HPDE6-E6E7 (cell line): ENCODE measurements around the gene RAB38.

Source experiments
- DNase-seq: peaks from one replicate; pipeline ENCODE4 v3.0.0; 2011; ENCODE audit warnings: missing footprints; ENCODE audit errors: extremely low spot score

Gene RAB38

DNA sequence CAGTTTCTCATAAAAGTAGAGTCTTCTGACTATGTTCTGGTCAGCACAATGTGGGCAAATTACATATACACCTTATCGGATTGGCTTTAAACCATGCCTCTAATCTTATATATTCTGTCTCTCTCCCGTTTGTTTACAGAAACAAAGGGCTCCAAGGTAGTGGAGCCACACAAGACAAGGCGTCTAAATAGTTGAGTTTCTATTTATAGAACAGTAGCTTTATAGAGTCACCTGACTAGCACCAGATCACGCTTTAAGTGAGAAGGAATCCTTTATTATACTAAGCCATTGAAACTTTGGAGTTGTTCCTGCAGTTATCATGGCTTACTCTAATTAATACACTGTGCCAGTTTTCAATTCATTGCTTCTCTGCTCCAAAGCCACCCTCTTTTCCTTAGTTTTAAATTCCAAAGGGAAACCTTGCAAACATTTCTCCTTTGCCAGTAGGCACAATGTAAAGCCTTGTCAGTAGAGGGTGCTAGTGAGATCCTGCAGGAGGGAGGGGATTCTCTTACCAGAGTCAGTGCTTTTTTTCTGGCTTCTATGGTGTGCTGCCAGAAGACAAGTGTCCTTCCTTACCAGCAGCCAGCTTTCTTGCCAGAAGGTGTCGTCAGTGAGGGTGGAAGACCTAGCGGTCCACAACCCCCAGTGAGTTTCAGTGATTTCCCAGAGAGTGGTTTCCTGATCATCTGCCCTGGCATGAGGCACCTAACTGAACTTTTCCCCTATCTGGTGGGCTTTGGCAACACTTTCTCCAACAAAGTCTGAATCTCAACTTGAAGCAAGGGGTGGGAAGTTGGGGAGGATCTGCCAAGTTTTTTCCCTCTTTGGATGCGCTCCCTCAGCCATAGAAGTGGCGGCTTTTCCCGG lies 71.7 kb downstream of the RAB38 start:
- no peak for DNase-seq

DNA sequence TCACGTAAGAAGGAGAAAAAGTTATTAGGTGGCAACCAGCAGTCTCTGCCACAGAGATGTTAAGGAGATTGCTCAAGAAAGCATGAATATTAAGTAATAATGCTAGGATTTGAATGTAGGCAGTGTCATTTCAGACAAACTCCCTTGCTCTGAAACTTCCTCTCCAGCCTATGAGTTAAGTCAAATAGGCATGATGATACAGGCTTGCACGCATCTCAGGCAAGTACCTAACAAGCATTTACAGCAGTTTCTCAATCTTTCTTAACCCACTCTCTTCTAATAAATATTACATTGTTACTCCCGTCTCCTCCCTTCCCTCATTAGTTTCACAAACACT lies 72.7 kb downstream of the RAB38 start:
- no peak for DNase-seq

DNA sequence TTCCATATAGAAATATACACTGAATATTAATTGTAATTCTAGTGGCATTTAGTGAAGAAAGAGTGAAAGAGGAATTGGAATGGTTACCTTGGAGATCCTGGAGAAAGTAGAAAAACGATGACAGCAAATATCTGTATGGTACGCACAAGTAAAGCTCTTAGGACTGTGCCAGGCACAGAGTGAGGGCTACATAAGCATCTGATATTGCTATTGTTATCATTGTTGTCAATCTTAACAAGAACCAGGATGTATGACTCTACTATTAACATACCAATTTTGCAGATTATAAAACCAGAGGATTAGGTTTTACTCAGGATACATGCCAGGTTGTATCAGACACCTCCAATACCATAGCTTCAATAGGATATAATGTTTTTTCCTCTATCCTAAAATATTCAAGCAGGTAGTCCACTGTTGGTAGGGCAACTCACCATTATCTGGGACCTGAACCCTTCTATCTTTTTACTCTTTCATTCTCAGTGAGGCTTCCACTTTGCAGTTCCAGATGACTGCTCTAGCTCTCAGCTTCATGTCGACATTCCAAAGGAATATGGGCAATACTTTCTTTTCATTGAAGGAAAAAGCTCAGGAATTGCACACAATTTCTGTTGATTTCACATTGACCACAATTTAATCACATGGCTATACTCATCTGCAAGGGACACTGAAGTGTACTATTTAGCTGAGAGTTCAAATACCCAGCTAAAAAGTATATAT lies 73.2 kb downstream of the RAB38 start:
- DNase-seq = no peak

DNA sequence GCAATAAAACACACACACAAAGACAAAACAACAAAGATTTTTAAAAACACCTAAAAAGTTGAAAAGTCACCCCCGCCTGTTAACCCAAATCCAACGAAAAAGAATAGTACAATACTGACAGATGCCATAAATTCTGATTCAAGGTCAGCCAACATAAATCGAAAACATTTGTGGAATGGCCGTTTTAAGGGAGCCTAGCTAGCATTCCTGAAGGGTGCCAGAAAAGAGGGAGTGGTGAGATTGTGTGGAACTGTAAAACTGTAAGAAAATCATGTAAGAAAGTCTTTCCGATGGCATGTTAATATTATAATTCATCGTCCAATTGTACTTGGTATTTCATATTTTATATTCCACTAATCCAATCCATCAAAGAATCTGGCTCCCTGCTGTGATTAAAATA lies 75.1 kb downstream of the RAB38 start:
- no peak for DNase-seq

DNA sequence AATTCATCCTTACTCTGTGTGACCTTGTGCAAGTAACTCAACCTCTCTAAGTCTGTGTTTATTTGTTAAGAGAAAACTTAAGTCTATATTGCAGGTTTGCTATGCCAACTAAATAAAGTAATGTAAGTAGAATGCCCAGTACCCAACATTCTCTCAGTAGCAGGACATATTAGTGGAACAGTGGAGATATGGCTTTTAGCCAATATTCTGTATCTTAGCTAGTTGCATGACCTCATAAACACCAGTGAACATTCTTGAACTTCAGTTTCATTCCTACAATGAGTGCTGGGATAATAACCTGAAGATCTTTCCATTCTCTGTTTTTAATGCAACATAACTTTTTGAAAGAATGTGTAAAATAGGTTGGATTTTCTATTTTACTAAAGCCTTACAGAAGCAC lies 77.0 kb downstream of the RAB38 start:
- DNase-seq = no peak

DNA sequence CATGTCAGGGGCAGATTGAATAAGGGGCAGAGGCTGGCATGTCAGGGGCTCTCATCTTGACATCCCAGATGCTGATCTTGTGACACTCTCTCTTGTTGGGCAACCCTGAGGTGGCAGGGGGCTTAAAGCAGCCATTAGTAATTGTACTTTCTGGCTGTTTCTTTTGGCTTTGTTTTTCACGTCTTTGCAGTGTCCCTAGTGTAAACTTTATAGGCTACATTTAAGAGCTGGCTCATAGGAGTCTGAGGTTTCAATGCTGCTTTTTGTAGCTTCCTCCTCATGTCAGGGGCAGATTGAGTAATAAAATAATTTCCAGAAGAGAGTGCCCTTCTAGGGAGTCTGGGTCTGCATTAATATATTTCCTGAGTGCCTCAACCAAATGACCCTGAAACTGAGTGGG lies 86.1 kb downstream of the RAB38 start:
- DNase-seq = no peak

DNA sequence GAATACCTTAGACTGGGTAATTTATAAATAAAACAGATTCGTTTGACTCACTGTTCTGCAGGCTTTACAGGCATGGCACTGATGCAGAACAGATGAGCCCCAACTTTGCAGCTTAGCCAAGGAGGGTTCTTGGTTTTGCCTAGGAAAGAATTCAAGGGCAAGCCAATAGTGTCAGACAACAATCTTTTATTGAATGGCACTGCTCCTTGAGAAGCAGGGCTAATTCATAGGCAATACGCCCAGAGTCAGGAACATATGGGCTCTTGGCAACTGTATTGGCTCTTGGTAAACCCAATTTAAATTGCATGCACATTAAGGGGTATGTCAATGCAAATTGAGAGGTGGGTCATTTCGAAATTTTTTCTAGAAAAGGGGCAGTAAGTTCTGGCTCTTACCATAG lies 87.9 kb downstream of the RAB38 start:
- DNase-seq = no peak

DNA sequence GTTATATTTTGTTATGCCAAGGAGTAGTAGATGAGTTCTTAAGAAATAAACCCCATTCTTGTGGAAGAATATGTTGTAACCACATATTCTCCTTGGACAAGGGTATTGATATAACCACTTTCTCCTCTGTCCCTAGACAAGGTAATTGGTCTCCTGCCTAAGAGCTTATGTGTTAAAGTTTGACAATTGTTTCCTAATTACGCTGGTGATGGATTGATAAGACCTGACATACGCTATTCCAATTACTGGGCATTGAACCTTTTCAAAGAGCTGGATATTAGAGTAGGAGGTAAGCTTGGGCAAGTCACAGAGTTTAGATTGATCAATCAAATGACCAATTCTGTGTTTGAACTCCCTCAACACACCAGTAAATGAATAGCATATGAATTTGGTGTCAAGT lies 88.9 kb downstream of the RAB38 start:
- no peak for DNase-seq

DNA sequence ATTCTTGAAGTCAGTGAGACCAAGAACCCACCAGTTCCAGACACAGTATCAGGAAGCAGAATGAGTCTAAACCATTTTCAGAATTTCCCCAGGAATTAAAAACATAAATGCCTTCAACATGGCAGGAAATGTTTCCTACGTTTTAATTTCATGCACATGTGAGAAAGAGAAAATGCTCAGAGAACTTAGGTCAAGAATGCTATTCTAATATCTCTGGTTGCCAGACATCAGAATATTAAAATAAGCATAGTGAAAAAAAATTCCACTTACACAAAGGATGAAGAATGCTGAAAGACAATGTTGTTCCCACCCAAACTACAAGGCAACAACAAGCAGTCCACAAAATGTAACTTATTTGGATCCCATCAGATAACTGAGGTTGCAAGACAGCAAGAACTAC lies 104.8 kb downstream of the RAB38 start:
- no peak for DNase-seq

DNA sequence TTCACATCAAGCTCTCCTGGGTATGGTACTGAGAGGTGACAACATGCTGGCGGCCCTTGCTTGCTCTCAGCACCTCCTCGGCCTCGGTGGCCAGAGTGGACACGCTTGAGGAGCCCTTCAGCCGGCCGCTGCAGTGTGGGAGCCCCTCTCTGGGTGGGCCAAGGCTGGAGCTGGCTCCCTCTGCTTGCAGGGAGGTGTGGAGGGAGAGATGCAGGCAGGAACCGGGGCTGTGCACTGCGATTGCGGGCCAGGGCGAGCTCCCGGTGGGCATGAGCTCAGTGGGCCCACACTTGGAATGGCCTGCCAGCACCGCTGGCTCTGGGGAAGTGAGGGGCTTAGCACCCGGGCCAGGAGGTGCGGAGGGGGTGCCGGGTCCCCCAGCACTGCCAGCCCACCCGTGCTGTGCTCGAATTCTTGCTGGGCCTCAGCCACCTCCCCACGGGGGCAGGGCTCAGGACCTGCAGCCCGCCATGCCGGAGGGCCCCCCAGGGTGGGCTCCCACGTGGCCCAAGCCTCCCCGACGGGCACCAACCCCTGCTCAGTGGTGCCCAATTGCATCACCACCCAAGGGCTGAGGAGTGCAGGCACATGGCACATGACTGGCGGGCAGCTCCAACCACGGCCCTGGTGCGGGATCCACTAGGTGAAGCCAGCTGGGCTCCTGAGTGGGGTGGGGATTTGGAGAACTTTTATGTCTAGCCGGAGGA lies 106.2 kb downstream of the RAB38 start:
- no peak for DNase-seq

DNA sequence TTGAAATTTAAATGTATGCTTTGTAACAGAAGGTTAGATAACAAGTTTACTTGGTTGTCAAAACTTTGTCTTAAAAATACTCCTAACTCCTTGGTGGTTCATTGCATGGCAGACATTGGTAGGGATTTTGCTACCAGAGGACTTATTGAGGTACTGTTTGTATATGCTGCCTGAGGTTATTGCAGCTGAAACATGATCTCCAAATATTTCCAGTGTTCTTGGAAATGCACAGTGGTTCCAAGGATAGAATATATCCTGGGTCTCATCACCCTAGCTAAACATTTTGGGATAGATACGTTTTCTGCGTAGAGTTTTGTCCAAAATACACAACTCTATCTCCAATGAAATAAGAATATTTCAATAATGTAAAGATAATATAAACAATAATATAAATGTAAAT lies 109.2 kb downstream of the RAB38 start:
- DNase-seq = no peak

DNA sequence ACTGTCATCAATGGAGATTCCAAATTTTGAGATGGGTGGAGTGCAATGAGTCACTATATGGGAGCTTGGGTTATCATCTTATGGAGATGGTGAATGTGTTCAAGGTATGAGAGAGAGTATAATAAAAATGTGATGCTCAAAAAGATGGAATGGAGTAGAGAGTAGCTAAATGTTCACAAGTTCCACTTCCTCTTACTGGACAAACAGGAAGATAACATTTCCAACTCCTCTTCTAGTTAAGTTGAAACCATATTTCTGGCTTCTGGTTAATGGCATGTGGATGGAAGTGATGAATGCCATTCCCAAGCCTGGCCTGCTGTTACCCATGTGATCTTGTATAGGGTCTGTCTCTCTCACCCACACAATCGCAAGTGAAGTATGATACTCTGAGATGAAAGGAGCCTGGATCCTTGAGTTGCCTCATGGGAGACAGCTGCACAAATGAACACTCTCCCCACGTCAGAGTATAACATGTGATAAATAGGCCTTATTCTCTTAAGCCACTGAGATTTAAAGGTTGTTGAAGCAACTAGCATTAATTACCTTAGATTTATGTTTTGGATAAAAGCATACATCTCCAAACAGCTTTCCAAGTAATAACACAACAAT lies 111.0 kb downstream of the RAB38 start:
- DNase-seq = no peak
